ENCODE measurements around the gene TCEAL9. TPM values are rescaled to one million over a fixed set of nuclear protein-coding genes. Genes with fewer than 3 reads are reported as not detected.

The TCEAL9 gene
- total and polyA plus RNA-seq, 2 of the 4 experiments (the other 2 are of a cell fraction), result 20.3 to 111 TPM

- Histone ChIP-seq H3K36me3 (ENCODE audit: control insufficient read depth, insufficient read depth, low read length) (no peaks in the 10 kb centered on the region), H2BK5ac (ENCODE audit: low read depth, low read length, poor library complexity, severe bottlenecking) (peak overlapping the region; percentile 87), H3K18ac (ENCODE audit: low read depth, low read length) (peak overlapping the region; percentile 81), H2BK120ac (ENCODE audit: low read depth, low read length) (peak overlapping the region; percentile 91), H4K20me1 (ENCODE audit: insufficient read depth, low read length) (no peaks in the 10 kb centered on the region), H3K4me3 (ENCODE audit: insufficient read depth, low read depth, low read length) (peak overlapping the region; percentile 64), H4K5ac (ENCODE audit: low read depth, low read length) (peak overlapping the region; percentile 79; the same call in 1 of the 2 replicates), H3K56ac (ENCODE audit: extremely low read depth, insufficient read depth, low read length) (peak overlapping the region; percentile 80), H3K4me2 (ENCODE audit: low read depth, low read length) (peak overlapping the region; percentile 81), H3K4ac (ENCODE audit: low read depth, low read length) (peak overlapping the region; percentile 90), H2AK9ac (replicated peaks; ENCODE audit: low read depth, low read length, poor library complexity) (peak overlapping the region; percentile 62), H3K9me1 (ENCODE audit: insufficient read depth, low read length) (no peaks in the 10 kb centered on the region), H4K91ac (ENCODE audit: insufficient read depth, low read depth, low read length) (peak overlapping the region; percentile 82), H3K9me3 (ENCODE audit: control insufficient read depth, insufficient read depth, low read length) (no peaks in the 10 kb centered on the region), H3K4me1 (ENCODE audit: control insufficient read depth, insufficient read depth, low read length) (no peaks in the 10 kb centered on the region; the same call in 1 of the 2 replicates), H3K14ac (replicated peaks; ENCODE audit: low read depth, low read length) (peak overlapping the region; percentile 86), H3K79me1 (ENCODE audit: low read depth in 1 of 2, low read length in 2 of 2) (peaks cover 5 to 11% of the 10 kb centered on the region in 2 experiments; a peak in 1 of 4 replicates), H2AFZ (replicated peaks; ENCODE audit: low read length, poor library complexity) (peak overlapping the region; percentile 88), H2AK5ac (ENCODE audit: low read depth, low read length) (peak overlapping the region; percentile 61; the same call in 1 of the 2 replicates), H3K23ac (ENCODE audit: low read depth, low read length) (peak overlapping the region; percentile 84), H3K27me3 (ENCODE audit: control insufficient read depth, insufficient read depth, low read length) (peaks cover 6% of the 10 kb centered on the region), H2BK15ac (ENCODE audit: low read depth, low read length) (peak overlapping the region; percentile 85; the same call in 2 of the 3 replicates), H4K8ac (ENCODE audit: low read depth in 2 of 2, low read length in 2 of 2) (peak overlapping the region; percentile 82 to 93), H2BK20ac (ENCODE audit: low read depth, low read length) (peak overlapping the region; percentile 88), H3K27ac (ENCODE audit: insufficient read depth, low read length) (peak overlapping the region; percentile 78), H3K9ac (ENCODE audit: low read depth, low read length) (peak overlapping the region; percentile 53)
- ChIA-PET CTCF (interaction anchor here (0.7 kb wide), 1 partner anchor 19 kb away, joined by 3 read pairs; no protein-coding TSS in a partner anchor), POLR2A (ENCODE audit: unreplicated experiment) (no interaction called here)
- BruUV-seq (replicated peaks), result no TSS peak
- TF ChIP-seq USF2 (IDR thresholded peaks at IDR 0.05; ENCODE audit: low read depth, low read length) (no peak), MXI1 (IDR thresholded peaks at IDR 0.05; ENCODE audit: borderline replicate concordance, low read depth, low read length) (peak; percentile 48; the same call in 1 of the 2 replicates), POLR2A (IDR thresholded peaks at IDR 0.05; ENCODE audit: low read depth, low read length) (peak; percentile 71; the same call in 1 of the 2 replicates)
- ATAC-seq (ENCODE audit: low read depth), result peak; percentile 86
- WGBS, 2 experiments (ENCODE audit: extremely low coverage in 2 of 2, insufficient read length in 1 of 2), result 17% methylated on average over 12 of the region's 19 CpGs; no CpG with 5 or more reads in 1 of the 2 experiments
- DNase-seq, result peak; percentile 91
- intact Hi-C loops (cut with micrococcal nuclease) (no loop called here), in situ Hi-C loops (cut with MboI; ENCODE audit: low sequenced_read_pairs) (no loop called here), dilution Hi-C loops (cut with HindIII; ENCODE audit: low sequenced_read_pairs, unreplicated experiment) (no loop called here)
These were observed 48.1 kb downstream of the TCEAL9 start for GRCh38 chrX:103404231-103405008.

Measured in IMR-90 (cell line).